Liver (tissue), 9 donors: Measurements from ENCODE around the gene MRAP. TPM values are rescaled to one million over a fixed set of nuclear protein-coding genes. Genes with fewer than 3 reads are reported as not detected.

ENCODE experiments used
- DNase-seq: peaks from one replicate; pipeline ENCODE4 v3.0.0-alpha.2; 2017; ENCODE audit warnings: low spot score
- H3K27ac ChIP-seq, 2 donors: one replicate each; pipeline ENCODE4 v1.7.0; 2013; ENCODE audit warnings: inconsistent platforms in 2 of 2, low read length in 2 of 2, control low read depth in 1 of 2, low read depth in 1 of 2, mild to moderate bottlenecking in 1 of 2
- H3K27me3 ChIP-seq, 4 donors: one replicate each; pipeline versions ENCODE4 v1.6.1 to v1.7.0; 2013; ENCODE audit warnings: low read length in 3 of 4, inconsistent platforms in 1 of 4, mild to moderate bottlenecking in 1 of 4, moderate library complexity in 1 of 4; ENCODE audit not compliant: control insufficient read depth in 4 of 4, insufficient read depth in 4 of 4
- H3K36me3 ChIP-seq, 4 donors: one replicate each; pipeline versions ENCODE4 v1.6.1 to v1.7.0; 2013; ENCODE audit warnings: low read length in 3 of 4, mild to moderate bottlenecking in 3 of 4, low read depth in 1 of 4, moderate library complexity in 1 of 4; ENCODE audit not compliant: control insufficient read depth in 4 of 4, insufficient read depth in 3 of 4
- H3K4me1 ChIP-seq, 4 donors: one replicate each; pipeline versions ENCODE4 v1.6.1 to v1.7.0; 2013; ENCODE audit warnings: low read length in 3 of 4, mild to moderate bottlenecking in 3 of 4, moderate library complexity in 1 of 4; ENCODE audit not compliant: control insufficient read depth in 4 of 4, insufficient read depth in 4 of 4
- H3K4me3 ChIP-seq, 3 donors: one replicate each; pipeline versions ENCODE4 v1.6.1 to v1.7.0; 2013; ENCODE audit warnings: low read length in 3 of 3, control low read depth in 1 of 3, low read depth in 1 of 3, mild to moderate bottlenecking in 1 of 3
- H3K9ac ChIP-seq, 2 donors: one replicate each; pipeline ENCODE4 v1.7.0; 2013; ENCODE audit warnings: low read length in 2 of 2, mild to moderate bottlenecking in 2 of 2, moderate library complexity in 2 of 2, control low read depth in 1 of 2, low read depth in 1 of 2
- H3K9me3 ChIP-seq, 4 donors: one replicate each; pipeline versions ENCODE4 v1.6.1 to v1.7.0; 2013; ENCODE audit warnings: low read length in 3 of 4; ENCODE audit not compliant: control insufficient read depth in 4 of 4
- ATF3 ChIP-seq: IDR thresholded peaks from 2 replicates; pipeline ENCODE4 v1.6.1; 2016; ENCODE audit warnings: antibody characterized with exemption
- EGR1 ChIP-seq, 2 donors: IDR thresholded peaks; 2 replicates each; pipeline ENCODE4 v1.6.1; 2016 to 2018; ENCODE audit warnings: antibody characterized with exemption in 2 of 2, low read depth in 2 of 2
- FOXA1 ChIP-seq: IDR thresholded peaks from 2 replicates; pipeline ENCODE4 v1.6.1; 2016; ENCODE audit warnings: antibody characterized with exemption
- FOXA2 ChIP-seq: IDR thresholded peaks from 2 replicates; pipeline ENCODE4 v1.6.1; 2016; ENCODE audit warnings: antibody characterized with exemption
- GABPA ChIP-seq, 2 donors: IDR thresholded peaks in 1 of 2; conservative IDR thresholded peaks in 1 of 2; 2 replicates each; pipeline ENCODE4 v1.6.1; 2016; ENCODE audit warnings: antibody characterized with exemption in 2 of 2, mild to moderate bottlenecking in 1 of 2, moderate library complexity in 1 of 2
- HNF4A ChIP-seq, 2 donors: conservative IDR thresholded peaks; 2 replicates each; pipeline ENCODE4 v1.6.1; 2016; ENCODE audit warnings: antibody characterized with exemption in 2 of 2, mild to moderate bottlenecking in 2 of 2
- HNF4G ChIP-seq: IDR thresholded peaks from 2 replicates; pipeline ENCODE4 v1.6.1; 2016; ENCODE audit warnings: antibody characterized with exemption
- MAX ChIP-seq: IDR thresholded peaks from 2 replicates; pipeline ENCODE4 v1.6.1; 2016; ENCODE audit warnings: antibody characterized with exemption
- SP1 ChIP-seq: IDR thresholded peaks from 2 replicates; pipeline ENCODE4 v1.6.1; 2018; ENCODE audit warnings: antibody characterized with exemption, mild to moderate bottlenecking
- TAF1 ChIP-seq: conservative IDR thresholded peaks from 2 replicates; pipeline ENCODE4 v1.6.1; 2016; ENCODE audit warnings: antibody characterized with exemption, mild to moderate bottlenecking
- YY1 ChIP-seq: IDR thresholded peaks from 2 replicates; pipeline ENCODE4 v1.6.1; 2016; ENCODE audit warnings: antibody characterized with exemption, mild to moderate bottlenecking
- WGBS: extraction: QIAGEN DNeasy Blood & Tissue Kit; methylation state at CpG from one replicate; pipeline ENCODE4 v1.1.7; 2013; 5-methylcytosine and 5-hydroxymethylcytosine counted together
- polyA plus RNA-seq, 2 donors: library from polyadenylated mRNA; stranded (reverse) in 1 of 2; unstranded in 1 of 2; fragments of 200-250 nt in 1 of 2; fragments of >200 nt in 1 of 2; fragmentation: Nextera tagmentation in 1 of 2; extraction: Ambion mirVana in 1 of 2; gene quantifications; one replicate each; pipeline versions ENCODE4 v1.2.1 to v1.2.3, GENCODE V29; 2013 to 2015
- total RNA-seq, 2 donors: library from RNA; depleted of rRNA; stranded (reverse); fragments of >200 nt; gene quantifications; one replicate each; pipeline ENCODE4 v1.2.3, GENCODE V29; 2014
- TF ChIP-seq, protein P1 (sequence below): IDR thresholded peaks from 2 replicates; pipeline ENCODE4 v1.6.1; 2016; ENCODE audit warnings: antibody characterized with exemption, mild to moderate bottlenecking
- TF ChIP-seq, protein P2 (sequence below): fragments of 150-350 bp; IDR thresholded peaks from 2 replicates; pipeline ENCODE4 v1.5.1; 2017; ENCODE audit warnings: improper control_type of control experiment, low read depth, low read length; ENCODE audit not compliant: missing input control
- donor health status: healthy.
- donor health status: healthy.
- donor health status: healthy.
- donor health status: healthy.
- donor health status: healthy.

MRAP gene
- total and polyA plus RNA-seq, 4 donors: 0.17 to 0.79 TPM; not detected in 2

DNA sequence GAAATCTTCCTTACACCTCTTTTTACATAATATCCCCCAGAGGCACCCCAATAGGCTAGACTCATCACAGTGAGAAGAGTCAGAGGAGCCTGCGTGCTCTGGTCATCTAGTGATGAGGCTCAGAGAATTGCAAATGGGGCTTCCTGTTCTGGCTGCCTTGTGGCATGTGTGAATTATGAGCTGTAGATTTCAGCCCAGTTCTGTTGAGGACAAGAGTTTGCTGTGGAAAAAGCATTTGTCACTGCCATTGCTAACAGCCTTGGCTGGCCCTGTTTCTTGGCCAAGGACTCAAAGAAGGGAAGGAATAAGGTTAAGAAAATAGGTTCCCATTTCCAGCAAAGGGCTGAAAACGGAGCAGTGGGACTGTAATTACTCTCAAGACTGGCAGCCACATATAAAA lies 30.7 kb downstream of the MRAP start:
- peak overlapping the region in 1 of 2 donors; percentile 64 for H3K27ac ChIP-seq
- no peaks in the 10 kb centered on the region for H3K4me1 ChIP-seq
- no peak for TF ChIP-seq EGR1 (IDR thresholded peaks at IDR 0.05; ENCODE audit: low read depth in 2 of 2)
- TF ChIP-seq YY1: no peak
- no peak for TF ChIP-seq FOXA1
- TF ChIP-seq HNF4G: no peak
- no peak for TF ChIP-seq ATF3
- no peak for TF ChIP-seq FOXA2
- TF ChIP-seq HNF4A (conservative IDR thresholded peaks at IDR 0.05): no peak
- no peak overlapping the region for H3K4me3 ChIP-seq
- no peaks in the 10 kb centered on the region for H3K9me3 ChIP-seq
- DNase-seq: no peak
- peaks cover 6 to 65% (median 36%) of the 10 kb centered on the region in 4 donors for H3K36me3 ChIP-seq
- WGBS: 84% methylated on average over 2 of the region's 2 CpGs
- no peaks in the 10 kb centered on the region for H3K27me3 ChIP-seq
- no peak overlapping the region for H3K9ac ChIP-seq

- no peak for DNase-seq
- H3K4me3 ChIP-seq: no peak overlapping the region
- H3K9ac ChIP-seq: no peak overlapping the region
- H3K4me1 ChIP-seq: no peaks in the 10 kb centered on the region
- WGBS: 94% methylated on average over 3 of the region's 3 CpGs
- H3K9me3 ChIP-seq: no peaks in the 10 kb centered on the region
- H3K27me3 ChIP-seq: no peaks in the 10 kb centered on the region
- TF ChIP-seq HNF4G (no peak), ATF3 (no peak), HNF4A (conservative IDR thresholded peaks at IDR 0.05) (no peak), GABPA (IDR thresholded peaks at IDR 0.05 in 1 of 2, conservative IDR thresholded peaks at IDR 0.05 in 1 of 2) (no peak), SP1 (no peak), MAX (no peak), EGR1 (IDR thresholded peaks at IDR 0.05; ENCODE audit: low read depth in 2 of 2) (no peak), TAF1 (no peak)
- TF ChIP-seq, protein P1, sequence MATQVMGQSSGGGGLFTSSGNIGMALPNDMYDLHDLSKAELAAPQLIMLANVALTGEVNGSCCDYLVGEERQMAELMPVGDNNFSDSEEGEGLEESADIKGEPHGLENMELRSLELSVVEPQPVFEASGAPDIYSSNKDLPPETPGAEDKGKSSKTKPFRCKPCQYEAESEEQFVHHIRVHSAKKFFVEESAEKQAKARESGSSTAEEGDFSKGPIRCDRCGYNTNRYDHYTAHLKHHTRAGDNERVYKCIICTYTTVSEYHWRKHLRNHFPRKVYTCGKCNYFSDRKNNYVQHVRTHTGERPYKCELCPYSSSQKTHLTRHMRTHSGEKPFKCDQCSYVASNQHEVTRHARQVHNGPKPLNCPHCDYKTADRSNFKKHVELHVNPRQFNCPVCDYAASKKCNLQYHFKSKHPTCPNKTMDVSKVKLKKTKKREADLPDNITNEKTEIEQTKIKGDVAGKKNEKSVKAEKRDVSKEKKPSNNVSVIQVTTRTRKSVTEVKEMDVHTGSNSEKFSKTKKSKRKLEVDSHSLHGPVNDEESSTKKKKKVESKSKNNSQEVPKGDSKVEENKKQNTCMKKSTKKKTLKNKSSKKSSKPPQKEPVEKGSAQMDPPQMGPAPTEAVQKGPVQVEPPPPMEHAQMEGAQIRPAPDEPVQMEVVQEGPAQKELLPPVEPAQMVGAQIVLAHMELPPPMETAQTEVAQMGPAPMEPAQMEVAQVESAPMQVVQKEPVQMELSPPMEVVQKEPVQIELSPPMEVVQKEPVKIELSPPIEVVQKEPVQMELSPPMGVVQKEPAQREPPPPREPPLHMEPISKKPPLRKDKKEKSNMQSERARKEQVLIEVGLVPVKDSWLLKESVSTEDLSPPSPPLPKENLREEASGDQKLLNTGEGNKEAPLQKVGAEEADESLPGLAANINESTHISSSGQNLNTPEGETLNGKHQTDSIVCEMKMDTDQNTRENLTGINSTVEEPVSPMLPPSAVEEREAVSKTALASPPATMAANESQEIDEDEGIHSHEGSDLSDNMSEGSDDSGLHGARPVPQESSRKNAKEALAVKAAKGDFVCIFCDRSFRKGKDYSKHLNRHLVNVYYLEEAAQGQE: no peak
- TF ChIP-seq, protein P2, sequence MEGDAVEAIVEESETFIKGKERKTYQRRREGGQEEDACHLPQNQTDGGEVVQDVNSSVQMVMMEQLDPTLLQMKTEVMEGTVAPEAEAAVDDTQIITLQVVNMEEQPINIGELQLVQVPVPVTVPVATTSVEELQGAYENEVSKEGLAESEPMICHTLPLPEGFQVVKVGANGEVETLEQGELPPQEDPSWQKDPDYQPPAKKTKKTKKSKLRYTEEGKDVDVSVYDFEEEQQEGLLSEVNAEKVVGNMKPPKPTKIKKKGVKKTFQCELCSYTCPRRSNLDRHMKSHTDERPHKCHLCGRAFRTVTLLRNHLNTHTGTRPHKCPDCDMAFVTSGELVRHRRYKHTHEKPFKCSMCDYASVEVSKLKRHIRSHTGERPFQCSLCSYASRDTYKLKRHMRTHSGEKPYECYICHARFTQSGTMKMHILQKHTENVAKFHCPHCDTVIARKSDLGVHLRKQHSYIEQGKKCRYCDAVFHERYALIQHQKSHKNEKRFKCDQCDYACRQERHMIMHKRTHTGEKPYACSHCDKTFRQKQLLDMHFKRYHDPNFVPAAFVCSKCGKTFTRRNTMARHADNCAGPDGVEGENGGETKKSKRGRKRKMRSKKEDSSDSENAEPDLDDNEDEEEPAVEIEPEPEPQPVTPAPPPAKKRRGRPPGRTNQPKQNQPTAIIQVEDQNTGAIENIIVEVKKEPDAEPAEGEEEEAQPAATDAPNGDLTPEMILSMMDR: no peak
- H3K36me3 ChIP-seq: peaks cover 4 to 65% (median 35%) of the 10 kb centered on the region in 4 donors
- no peak overlapping the region for H3K27ac ChIP-seq
Measured at GRCh38 chr21:32329776-32330175, 31.1 kb downstream of the MRAP start.
